CD14-positive monocyte (primary cell): ENCODE results near the gene AATK. TPM values are rescaled to one million over a fixed set of nuclear protein-coding genes. Genes with fewer than 3 reads are reported as not detected.

Experiments used
- DNase-seq, 3 donors: peaks; one replicate each; pipeline ENCODE4 v3.0.0-alpha.2; 2011 to 2022
- H2AFZ ChIP-seq: 2 replicates; pipeline ENCODE4 v1.6.0; 2012; ENCODE audit warnings: mild to moderate bottlenecking, low read depth, low read length, inconsistent platforms; ENCODE audit not compliant: insufficient read depth, poor library complexity, severe bottlenecking
- H3K27ac ChIP-seq, 2 donors: 1 replicate in 1 of 2; 2 replicates in 1 of 2; pipeline ENCODE4 v1.5.1; 2012 to 2013; ENCODE audit warnings: low read length in 2 of 2, control low read depth in 1 of 2, inconsistent platforms in 1 of 2, low read depth in 1 of 2, mild to moderate bottlenecking in 1 of 2
- H3K27me3 ChIP-seq, 2 donors: one replicate each; pipeline versions ENCODE4 v1.6.0 to v1.6.1; 2011 to 2013; ENCODE audit warnings: low read length in 2 of 2; ENCODE audit not compliant: control insufficient read depth in 2 of 2, insufficient read depth in 2 of 2
- H3K36me3 ChIP-seq, 2 donors: replicated peaks in 1 of 2; 1 replicate in 1 of 2; 2 replicates in 1 of 2; pipeline versions ENCODE4 v1.5.1 to v1.6.1; 2012 to 2013; ENCODE audit warnings: low read length in 2 of 2, control low read depth in 1 of 2, inconsistent platforms in 1 of 2, mild to moderate bottlenecking in 1 of 2; ENCODE audit not compliant: insufficient read depth in 2 of 2, control insufficient read depth in 1 of 2
- H3K4me1 ChIP-seq, 2 donors: 1 replicate in 1 of 2; 2 replicates in 1 of 2; pipeline versions ENCODE4 v1.5.1 to v1.6.1; 2012 to 2013; ENCODE audit warnings: low read length in 2 of 2, control low read depth in 1 of 2, inconsistent platforms in 1 of 2, mild to moderate bottlenecking in 1 of 2, moderate library complexity in 1 of 2; ENCODE audit not compliant: insufficient read depth in 2 of 2, control insufficient read depth in 1 of 2
- H3K4me2 ChIP-seq: replicated peaks from 2 replicates; pipeline ENCODE3; 2012; ENCODE audit warnings: low read length, moderate library complexity, mild to moderate bottlenecking; ENCODE audit not compliant: poor library complexity, severe bottlenecking; ENCODE audit errors: extremely low read depth
- H3K4me3 ChIP-seq, 3 experiments: fragments of 200-600 bp in 1 of 3; sonication (generic) in 1 of 3; replicated peaks in 1 of 3; 1 replicate in 2 of 3; 2 replicates in 1 of 3; pipeline ENCODE4 v1.5.1; 2011 to 2013; ENCODE audit warnings: low read length in 3 of 3, mild to moderate bottlenecking in 3 of 3, control low read depth in 2 of 3, low read depth in 2 of 3, inconsistent platforms in 1 of 3, moderate library complexity in 1 of 3
- H3K79me2 ChIP-seq: 2 replicates; pipeline ENCODE4 v1.6.0; 2012; ENCODE audit warnings: mild to moderate bottlenecking, control low read depth, inconsistent platforms, low read length, moderate library complexity; ENCODE audit not compliant: insufficient read depth
- H3K9ac ChIP-seq: 2 replicates; pipeline ENCODE4 v1.6.0; 2017; ENCODE audit warnings: low read length, mild to moderate bottlenecking; ENCODE audit not compliant: insufficient read depth, poor library complexity, severe bottlenecking
- H3K9me3 ChIP-seq, 2 donors: replicated peaks in 1 of 2; 1 replicate in 1 of 2; 2 replicates in 1 of 2; pipeline versions ENCODE4 v1.5.1 to v1.6.1; 2012 to 2013; ENCODE audit warnings: low read length in 2 of 2, control low read depth in 1 of 2; ENCODE audit not compliant: control insufficient read depth in 1 of 2, insufficient read depth in 1 of 2
- H4K20me1 ChIP-seq: 2 replicates; pipeline ENCODE4 v1.6.0; 2012; ENCODE audit warnings: mild to moderate bottlenecking, low read length, control low read depth, moderate library complexity; ENCODE audit not compliant: insufficient read depth
- H3K27ac Mint-ChIP-seq, 7 donors: one replicate each; pipeline ENCODE4 v1.8.0; 2020; ENCODE audit warnings: mild to moderate bottlenecking in 7 of 7, mixed read lengths in 7 of 7, moderate library complexity in 6 of 7, inconsistent platforms in 2 of 7
- H3K27me3 Mint-ChIP-seq, 3 donors: one replicate each; pipeline ENCODE4 v1.8.0; 2021 to 2022; ENCODE audit warnings: low read depth in 3 of 3, mild to moderate bottlenecking in 3 of 3, mixed read lengths in 3 of 3, moderate library complexity in 3 of 3, inconsistent platforms in 1 of 3
- H3K36me3 Mint-ChIP-seq, 2 donors: one replicate each; pipeline ENCODE4 v1.8.0; 2020; ENCODE audit warnings: mixed read lengths in 2 of 2, inconsistent platforms in 1 of 2, mild to moderate bottlenecking in 1 of 2
- H3K4me1 Mint-ChIP-seq: one replicate; pipeline ENCODE4 v1.8.0; 2020; ENCODE audit warnings: mild to moderate bottlenecking, mixed read lengths
- H3K4me3 Mint-ChIP-seq, 2 donors: one replicate each; pipeline ENCODE4 v1.8.0; 2020; ENCODE audit warnings: mild to moderate bottlenecking in 2 of 2, mixed read lengths in 2 of 2, moderate library complexity in 1 of 2
- H3K9me3 Mint-ChIP-seq, 7 donors: one replicate each; pipeline ENCODE4 v1.8.0; 2020 to 2022; ENCODE audit warnings: mixed read lengths in 7 of 7, mild to moderate bottlenecking in 6 of 7, moderate library complexity in 6 of 7, inconsistent platforms in 2 of 7
- WGBS: methylation state at CpG from one replicate; pipeline ENCODE4 v1.1.5; 2013; ENCODE audit warnings: missing lambda C conversion rate; ENCODE audit not compliant: insufficient coverage; 5-methylcytosine and 5-hydroxymethylcytosine counted together
- intact Hi-C, 2 donors: fragments of 100-400 bp; cut with micrococcal nuclease; formaldehyde crosslinking; loops; one replicate each; pipeline versions ENCODE4 v1.15.0 to v1.15.1; 2023
- polyA plus RNA-seq, 3 donors: library from polyadenylated mRNA; depleted of rRNA in 1 of 3; unstranded in 2 of 3; stranded (reverse) in 1 of 3; fragments of 300-500 nt in 2 of 3; fragments of >200 nt in 1 of 3; fragmentation: Illumina TruSeq in 2 of 3; gene quantifications; 1 replicate in 2 of 3; 2 replicates in 1 of 3; pipeline ENCODE4 v1.2.3, GENCODE V29; 2012 to 2021
- TF ChIP-seq, protein P1 (sequence below): fragments of 200-600 bp; IDR thresholded peaks from one replicate; pipeline ENCODE4 v1.8.0; 2022; ENCODE audit warnings: antibody characterized with exemption, mild to moderate bottlenecking

Gene AATK
- polyA plus RNA-seq, 3 donors = 0.93 to 15.3 (median 2.0) TPM

DNA sequence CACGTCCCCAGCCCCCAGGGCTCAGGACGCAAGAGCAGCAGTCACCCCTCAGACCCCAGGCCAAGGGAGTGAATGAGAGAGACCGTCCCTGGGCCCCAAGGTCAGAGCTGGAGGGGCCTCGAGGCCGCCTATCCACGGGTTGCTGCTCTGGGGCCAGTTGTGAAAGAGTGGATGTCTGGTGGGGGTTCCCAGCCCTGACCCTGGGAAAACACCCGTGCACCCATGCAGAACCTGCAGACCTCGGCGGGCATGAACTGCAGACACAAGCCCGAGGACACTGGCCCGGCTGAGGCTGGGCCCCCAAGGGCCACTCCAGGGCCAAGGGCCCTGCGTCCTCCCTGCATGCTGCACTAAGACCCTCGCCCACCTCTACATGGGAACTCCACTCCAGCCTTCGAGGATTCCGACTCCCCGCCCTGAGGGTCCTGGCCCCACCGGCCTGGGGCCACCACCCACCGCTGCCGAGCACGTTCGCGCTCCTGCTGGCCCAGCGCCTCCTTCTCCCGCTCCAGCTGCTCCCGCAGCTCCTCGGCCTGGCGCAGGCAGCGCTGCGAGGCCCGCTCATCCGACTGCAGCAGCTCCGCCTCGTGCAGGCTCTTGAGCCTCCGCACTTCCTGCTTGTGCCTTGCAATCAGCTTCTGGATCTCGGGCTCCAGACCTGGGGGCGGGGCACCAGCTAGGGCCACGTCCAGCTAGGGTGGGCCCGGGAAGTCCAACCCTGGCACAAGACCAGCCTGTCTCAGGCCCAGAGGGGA lies 27.6 kb upstream of the AATK start:
- no peak overlapping the region for H3K4me2 ChIP-seq
- TF ChIP-seq, protein P1, sequence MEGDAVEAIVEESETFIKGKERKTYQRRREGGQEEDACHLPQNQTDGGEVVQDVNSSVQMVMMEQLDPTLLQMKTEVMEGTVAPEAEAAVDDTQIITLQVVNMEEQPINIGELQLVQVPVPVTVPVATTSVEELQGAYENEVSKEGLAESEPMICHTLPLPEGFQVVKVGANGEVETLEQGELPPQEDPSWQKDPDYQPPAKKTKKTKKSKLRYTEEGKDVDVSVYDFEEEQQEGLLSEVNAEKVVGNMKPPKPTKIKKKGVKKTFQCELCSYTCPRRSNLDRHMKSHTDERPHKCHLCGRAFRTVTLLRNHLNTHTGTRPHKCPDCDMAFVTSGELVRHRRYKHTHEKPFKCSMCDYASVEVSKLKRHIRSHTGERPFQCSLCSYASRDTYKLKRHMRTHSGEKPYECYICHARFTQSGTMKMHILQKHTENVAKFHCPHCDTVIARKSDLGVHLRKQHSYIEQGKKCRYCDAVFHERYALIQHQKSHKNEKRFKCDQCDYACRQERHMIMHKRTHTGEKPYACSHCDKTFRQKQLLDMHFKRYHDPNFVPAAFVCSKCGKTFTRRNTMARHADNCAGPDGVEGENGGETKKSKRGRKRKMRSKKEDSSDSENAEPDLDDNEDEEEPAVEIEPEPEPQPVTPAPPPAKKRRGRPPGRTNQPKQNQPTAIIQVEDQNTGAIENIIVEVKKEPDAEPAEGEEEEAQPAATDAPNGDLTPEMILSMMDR = no peak
- H3K9ac ChIP-seq = no peak overlapping the region
- no peaks in the 10 kb centered on the region for H3K4me1 ChIP-seq
- Mint-ChIP-seq H3K4me3 (no peak overlapping the region), H3K27me3 (no peaks in the 10 kb centered on the region), H3K4me1 (no peaks in the 10 kb centered on the region), H3K36me3 (peaks cover 8 to 33% of the 10 kb centered on the region in 2 donors), H3K9me3 (no peaks in the 10 kb centered on the region), H3K27ac (no peak overlapping the region)
- H3K79me2 ChIP-seq = no peaks in the 10 kb centered on the region
- DNase-seq = no peak
- no peaks in the 10 kb centered on the region for H3K27me3 ChIP-seq
- H3K27ac ChIP-seq = no peak overlapping the region
- intact Hi-C loops = no loop called here
- WGBS = 97% methylated on average over 36 of the region's 38 CpGs
- peaks cover 0 to 9% of the 10 kb centered on the region in 2 donors for H3K36me3 ChIP-seq
- H4K20me1 ChIP-seq = no peaks in the 10 kb centered on the region
- H2AFZ ChIP-seq = no peak overlapping the region
- H3K4me3 ChIP-seq = no peak overlapping the region
- no peaks in the 10 kb centered on the region for H3K9me3 ChIP-seq

DNA sequence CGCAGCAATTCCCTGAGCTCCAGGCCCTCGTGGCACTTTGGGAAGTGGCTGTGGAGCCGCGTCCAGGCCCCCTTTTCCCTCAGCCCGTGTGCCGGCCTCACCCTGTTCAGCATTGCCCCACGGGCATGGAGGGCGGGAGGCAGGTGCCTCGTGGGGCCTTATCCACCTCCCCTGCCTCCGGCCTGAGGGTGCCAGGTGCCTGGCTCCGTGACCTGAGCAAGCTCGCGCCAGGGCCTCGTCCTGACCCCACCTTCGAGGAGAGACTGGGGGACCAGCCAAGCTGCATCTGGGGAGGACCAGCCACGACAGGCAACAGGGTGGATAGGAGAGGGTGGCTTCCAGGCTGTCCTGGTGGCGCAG lies 27.0 kb upstream of the AATK start:
- H3K9me3 ChIP-seq = no peaks in the 10 kb centered on the region
- H3K4me1 ChIP-seq = no peaks in the 10 kb centered on the region
- no peaks in the 10 kb centered on the region for H3K27me3 Mint-ChIP-seq
- peaks cover 7 to 29% of the 10 kb centered on the region in 2 donors for H3K36me3 Mint-ChIP-seq
- peaks cover 0 to 3% of the 10 kb centered on the region in 2 donors for H3K36me3 ChIP-seq
- no peak overlapping the region for H3K4me3 ChIP-seq
- no peak overlapping the region for H3K27ac Mint-ChIP-seq
- H3K27ac ChIP-seq = no peak overlapping the region
- no peaks in the 10 kb centered on the region for H4K20me1 ChIP-seq
- DNase-seq = no peak
- no peak overlapping the region for H3K4me2 ChIP-seq
- H3K9ac ChIP-seq = no peak overlapping the region
- intact Hi-C loops = no loop called here
- no peaks in the 10 kb centered on the region for H3K27me3 ChIP-seq
- TF ChIP-seq, protein P1 = no peak
- no peaks in the 10 kb centered on the region for H3K4me1 Mint-ChIP-seq
- 94% methylated on average over 11 of the region's 17 CpGs for WGBS
- H3K9me3 Mint-ChIP-seq = no peaks in the 10 kb centered on the region
- no peaks in the 10 kb centered on the region for H3K79me2 ChIP-seq
- no peak overlapping the region for H3K4me3 Mint-ChIP-seq
- H2AFZ ChIP-seq = no peak overlapping the region
